GM18870 (cell line): ENCODE results near the gene DOK5.

Source experiments
- ATAC-seq: cut with Tn5 transposase; IDR thresholded peaks from one replicate; pipeline ENCODE4 v1.9.1; 2021; ENCODE audit warnings: moderate library complexity; ENCODE audit not compliant: unreplicated experiment

DOK5 gene

DNA sequence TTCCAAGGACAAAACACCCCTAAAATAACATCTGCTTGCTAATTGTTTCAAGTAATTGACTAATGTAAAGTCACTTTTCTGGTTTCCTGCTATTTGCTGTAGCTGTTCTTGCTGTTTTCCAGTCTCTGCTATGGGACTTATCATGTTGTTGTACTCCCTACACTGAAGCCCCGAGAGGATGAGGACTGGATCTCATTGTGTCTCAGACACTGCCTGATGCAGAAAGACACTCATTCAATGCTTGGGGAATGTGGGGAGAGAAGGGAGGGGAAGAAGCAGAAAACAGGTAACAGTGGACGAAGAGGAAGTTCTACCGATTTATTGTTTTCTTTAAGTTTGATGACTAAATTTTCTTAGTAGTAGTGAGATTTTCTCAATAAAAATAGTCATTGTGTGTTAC, 79.8 kb downstream of the DOK5 start:
- ATAC-seq: no peak

DNA sequence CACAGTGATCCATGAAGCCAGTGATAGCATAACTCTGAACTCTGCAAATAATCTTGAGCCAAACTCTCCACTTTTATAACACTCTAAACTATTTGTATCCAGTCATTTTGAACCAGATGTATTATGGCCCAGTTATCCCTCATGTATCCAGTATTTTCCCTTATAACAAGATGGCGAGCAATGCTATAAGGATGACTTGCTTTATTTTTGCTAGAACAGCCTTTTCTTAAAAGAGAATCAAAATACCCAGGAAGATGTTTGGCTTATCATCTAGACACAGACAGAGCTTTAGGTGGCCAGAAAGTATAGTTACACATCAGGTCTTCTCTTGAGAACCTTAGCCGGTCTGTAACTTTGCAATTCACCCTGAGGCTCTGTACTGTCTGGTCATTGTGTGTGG, 81.0 kb downstream of the DOK5 start:
- ATAC-seq: no peak

DNA sequence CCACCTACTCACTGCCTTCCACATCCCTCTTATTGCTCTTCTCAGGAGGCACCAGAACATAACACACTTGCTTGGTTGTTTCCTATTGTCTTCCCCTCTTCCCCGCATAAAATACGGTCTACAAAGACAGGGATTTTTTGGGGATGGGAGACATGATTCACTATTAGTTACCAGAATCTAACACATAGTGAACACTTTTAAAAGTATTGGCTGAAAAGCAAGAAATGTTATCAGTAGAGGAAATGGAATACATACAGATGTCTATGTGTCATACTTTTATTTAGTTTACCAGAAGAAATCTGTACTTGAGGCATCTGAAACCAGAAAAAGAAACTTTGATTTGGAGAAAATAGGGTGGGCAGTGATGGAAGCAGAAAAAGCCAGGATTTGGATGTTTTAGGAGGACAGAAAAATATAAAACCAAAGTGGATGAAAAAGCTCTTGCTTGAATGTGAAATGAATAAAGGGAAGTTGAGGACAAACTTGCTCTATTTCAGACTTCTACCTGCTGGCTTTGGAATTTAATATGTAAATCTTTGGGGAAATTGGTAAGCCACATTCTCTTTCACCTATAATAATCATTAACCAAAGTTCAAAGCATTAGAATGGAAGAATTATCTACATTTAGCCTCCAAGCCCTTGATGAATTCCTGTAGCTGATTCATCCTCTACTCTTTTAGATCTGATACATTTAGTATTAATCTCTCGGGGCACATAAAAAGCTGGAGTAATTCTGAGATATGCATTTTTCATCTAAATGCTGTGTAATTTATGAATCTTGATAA, 82.6 kb downstream of the DOK5 start:
- no peak for ATAC-seq

DNA sequence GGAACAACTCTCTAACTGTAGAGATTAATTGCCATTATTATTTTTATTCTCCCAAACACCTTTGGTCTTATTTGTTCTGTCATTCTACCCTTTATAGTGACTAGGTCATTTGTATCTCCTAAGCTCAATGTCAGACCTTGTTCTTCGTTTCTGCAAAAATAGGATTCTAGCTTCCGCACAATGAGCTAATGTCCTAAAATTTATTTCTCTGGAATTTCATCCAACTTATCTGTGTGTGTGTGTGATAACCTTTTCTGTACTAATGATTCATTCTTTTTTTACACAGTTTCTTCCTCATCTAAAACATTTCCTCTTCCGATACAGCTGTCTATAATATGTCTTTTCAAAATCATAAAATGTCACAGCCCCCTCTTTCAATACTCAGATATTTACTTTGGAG, 84.5 kb downstream of the DOK5 start:
- no peak for ATAC-seq

DNA sequence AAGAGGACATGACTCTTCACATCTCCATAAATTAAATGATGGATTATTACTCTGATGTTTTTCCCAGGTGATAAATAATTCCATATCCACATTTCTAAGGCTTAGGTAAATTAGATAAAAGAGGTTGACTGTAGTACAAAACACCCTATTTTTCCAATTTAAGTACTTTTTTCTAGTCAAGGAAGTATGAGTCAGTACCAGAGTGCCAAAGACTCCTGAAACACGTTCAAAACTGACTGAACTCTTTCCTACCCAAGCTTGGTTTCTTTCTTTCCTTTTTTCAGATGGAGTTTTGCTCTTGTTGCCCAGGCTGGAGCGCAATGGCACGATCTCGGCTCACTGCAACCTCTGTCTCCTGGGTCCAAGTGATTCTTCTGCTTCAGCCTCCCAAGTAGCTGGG, 85.0 kb downstream of the DOK5 start:
- ATAC-seq: no peak

DNA sequence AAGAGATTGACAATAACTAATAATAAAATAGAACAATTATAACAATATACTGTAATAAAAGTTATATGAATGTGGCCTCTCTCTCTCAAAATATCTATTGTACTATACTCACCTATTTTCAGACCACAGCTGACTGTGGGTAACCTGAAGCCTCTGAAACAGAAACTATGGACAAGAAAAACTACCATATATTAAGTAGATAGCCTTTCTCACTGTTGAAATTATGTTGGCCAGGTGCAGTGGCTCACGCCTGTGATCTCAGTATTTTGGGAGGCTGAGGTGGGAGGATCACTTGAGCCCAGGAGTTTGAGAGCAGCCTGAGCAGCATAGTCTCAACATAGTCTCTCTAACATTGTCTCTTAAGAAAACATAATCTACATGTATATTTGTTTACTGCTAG, 89.9 kb downstream of the DOK5 start:
- no peak for ATAC-seq

DNA sequence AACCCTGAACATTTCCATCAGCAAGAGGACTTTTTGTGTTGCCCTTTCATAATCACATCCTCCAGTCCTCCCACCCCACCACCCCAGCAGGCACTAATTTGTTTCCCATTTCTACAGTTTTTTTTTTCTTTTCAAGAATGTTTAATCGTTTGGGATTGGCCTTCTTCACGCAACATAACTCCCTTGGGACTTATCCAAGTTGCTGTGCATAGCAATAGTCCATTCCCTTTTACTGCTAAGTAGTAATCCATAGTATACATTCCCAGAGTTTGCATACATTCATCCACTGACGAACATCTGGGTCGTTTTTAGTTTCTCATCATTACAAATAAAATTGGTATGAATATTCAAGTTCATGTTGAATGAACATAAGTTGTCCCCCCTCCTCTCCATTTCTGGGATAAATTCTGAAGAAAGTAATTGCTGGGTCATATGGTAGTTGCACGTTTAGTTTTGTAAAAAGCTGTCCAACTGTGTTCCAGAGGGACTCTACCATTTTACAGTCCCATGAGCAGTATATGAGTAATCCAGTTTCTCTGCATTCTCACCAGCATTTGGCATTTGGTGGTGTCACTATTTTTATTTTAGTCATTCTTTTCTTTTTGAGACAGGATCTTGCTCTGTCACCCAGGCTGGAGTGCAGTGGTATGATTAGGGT, 90.8 kb downstream of the DOK5 start:
- ATAC-seq: no peak

DNA sequence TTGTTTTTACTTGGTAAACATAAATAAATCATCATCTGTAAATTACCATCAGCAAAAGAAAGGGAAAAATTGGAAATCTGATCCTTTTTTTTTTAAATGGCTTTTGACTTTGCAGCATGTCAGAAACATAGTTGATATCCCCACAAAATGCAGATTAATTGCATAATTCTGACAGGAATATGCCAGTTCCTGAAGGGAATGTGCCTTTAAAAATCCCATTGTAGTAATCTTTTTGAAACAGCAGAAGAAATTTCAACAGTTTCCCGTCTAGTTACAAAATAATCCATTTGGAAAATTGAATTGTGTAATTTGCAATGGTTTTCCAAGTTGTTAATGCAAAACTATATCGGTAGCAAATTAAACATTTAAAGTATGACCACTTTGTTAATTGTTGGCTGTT, 95.2 kb downstream of the DOK5 start:
- ATAC-seq: no peak

DNA sequence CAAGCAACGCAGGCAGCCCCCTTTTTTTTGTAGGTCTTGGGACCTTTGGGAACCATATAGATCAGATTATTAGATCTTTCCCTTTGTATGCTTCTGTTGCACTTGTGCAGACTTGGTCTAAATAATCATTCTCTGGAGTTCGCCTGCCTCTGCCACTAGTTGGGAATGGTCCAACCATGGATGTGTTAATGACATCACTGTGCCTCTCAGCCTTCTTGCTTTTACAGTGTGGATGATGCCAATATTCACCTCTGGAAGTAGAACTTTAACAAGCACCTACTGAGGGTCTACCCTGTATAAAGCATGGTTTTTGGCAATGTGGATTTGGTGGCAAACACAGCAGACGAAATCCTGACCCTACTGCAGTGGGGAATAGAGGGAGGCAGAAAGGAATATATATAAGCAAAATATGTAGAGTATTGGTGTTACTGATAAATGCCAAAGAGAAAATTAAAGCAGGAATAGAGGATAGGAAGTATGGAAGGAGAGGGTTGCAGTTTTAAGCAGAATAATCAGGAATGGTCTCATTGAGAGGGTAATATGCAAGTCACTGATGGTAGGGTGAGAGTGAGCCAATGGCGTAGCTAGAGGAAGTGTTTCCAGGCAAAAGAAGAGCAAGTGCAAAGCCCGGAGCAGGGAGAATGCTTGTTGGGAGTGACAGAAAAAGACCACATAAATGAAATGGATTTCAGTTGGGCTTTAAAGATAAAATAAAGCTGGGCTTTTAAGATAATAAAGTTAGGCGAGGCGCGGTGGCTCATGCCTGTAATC, 97.5 kb downstream of the DOK5 start:
- no peak for ATAC-seq

DNA sequence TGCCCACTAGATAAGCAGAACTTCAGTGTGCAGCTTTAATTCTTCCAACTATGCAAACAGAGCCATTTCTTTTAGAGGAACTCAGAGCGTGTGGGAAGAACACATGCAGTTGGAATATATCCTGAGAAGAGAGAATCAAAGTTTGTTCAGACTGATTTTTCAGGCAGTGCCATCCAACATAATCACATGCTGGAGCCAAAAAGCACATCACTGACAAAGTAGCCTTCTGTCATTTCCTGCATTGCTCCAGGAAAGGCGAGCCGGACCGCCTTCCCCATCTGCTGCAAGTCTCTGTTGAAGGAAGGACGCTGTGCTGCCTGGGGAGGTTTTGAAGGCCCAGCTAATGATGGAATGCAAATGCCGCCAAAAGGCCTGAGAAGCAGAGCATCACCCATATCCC, 98.4 kb downstream of the DOK5 start:
- no peak for ATAC-seq

DNA sequence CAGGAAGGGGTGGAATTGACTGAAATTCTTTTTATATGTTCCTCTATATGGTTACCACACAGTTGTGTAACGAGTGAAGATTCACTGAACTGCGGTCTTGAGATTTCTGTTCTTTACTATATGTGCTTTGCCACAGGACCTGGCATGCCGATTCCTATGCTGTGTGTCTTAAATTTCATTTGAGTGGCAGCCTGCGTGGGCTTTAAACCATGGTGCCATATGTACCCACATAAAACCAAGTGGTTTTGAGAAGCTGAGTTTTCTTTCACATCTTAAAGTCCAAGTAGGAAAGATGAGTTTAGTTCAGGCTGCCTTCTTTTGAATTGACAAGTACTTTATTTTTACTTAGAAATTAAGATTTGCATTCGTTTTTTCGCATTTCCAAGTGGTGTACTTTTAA, 101.1 kb downstream of the DOK5 start:
- ATAC-seq: no peak

DNA sequence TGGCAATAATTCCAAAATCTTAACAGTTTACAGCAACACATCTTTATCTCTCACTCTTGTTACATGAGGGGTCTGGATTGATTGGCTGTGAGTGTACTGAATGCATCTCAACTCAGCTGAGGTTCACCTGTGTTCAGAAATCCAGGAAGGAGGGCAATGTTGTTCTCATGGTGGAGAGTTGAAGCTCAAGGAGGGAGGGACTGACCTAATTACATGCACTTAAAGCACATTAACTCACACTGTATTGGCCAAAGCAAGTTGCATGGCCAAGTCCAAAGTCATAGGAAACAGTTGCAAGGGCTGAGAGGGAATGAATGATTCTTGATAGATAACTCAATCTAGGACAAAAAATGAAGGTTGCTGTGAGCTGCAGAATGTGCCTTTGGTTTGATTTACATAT, 102.2 kb downstream of the DOK5 start:
- ATAC-seq: no peak

DNA sequence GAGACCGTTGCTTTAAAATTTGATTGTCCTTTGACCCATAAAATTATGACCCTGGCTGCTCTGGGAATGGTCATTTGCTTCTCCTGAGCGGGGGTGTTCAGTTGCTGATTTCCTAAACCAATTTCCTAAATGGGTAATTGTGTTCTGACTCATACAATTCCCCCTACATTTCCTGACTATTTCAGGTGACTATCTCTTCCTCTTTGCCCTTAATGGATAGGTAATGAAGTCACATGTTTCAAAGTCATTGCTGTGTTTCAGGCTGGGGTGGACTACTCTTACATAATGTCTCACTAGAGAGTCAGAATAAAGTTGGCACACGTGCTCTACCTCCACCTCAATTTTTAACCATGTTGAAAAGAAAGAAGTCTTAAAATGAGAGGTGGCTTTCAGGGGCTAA, 109.8 kb downstream of the DOK5 start:
- no peak for ATAC-seq

DNA sequence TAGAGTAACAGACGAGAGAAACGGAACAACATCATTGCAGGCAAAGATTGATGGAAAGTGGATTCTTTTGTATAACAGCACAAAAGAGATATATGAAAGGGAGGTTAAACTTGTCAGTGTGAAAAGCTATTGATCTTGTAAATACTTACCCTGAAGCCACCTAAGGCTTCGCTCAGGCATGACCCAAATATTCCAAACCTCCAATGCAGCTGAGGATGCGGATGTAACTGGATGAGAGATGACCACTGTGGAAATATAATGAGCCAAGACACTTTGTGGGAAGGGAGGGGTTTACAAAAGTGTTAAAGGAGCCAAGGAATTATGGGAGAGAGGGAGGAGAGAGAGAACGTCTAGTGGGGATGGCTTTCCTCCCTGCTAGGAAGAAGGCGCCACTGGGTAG, 112.0 kb downstream of the DOK5 start:
- no peak for ATAC-seq

DNA sequence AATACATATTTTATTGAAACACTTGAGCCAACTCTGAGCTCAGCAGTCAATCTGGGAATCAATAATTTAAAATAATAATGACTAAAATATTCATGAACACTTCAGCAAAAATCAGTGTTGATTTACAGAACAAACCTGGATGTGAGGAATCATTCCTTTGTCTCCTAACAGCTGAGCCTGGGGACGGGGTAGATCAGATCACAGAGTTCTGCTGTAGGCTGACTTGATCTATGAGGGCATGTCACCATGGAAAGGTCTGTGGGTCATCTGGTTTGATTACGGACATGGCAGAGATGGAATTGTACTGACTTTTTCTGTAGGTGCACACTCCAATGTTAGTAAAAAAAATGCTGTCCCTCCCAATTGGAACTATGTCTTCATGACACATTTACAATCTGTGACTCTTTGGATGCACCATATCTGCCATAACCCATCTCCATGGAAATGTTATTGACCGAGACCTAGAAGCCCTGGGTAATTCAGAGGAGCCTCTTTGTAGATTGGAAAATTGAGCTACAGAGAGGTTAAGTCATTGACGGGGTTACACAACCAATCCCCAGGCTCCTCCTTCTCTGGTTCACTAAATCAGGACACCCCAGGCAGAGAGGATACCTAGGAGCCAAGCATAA, 114.1 kb downstream of the DOK5 start:
- ATAC-seq: no peak

DNA sequence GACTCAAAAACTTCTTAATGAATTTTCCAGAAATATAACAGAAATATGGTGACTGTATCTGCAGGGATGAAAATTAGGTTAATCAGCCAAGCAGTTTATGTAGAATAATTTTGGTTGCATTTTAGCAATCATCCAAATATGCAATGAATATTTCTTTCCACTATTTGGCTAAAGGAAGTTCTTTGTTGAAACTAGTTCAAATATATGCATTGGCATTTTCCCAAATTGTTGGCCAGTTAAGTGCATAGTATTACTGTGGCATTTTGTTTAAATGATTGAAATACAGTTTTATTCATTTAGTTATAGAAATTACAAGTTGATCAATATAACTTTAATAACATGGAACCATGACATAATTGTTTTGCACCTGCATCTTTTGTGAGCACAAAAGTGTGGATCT, 115.5 kb downstream of the DOK5 start:
- no peak for ATAC-seq

DNA sequence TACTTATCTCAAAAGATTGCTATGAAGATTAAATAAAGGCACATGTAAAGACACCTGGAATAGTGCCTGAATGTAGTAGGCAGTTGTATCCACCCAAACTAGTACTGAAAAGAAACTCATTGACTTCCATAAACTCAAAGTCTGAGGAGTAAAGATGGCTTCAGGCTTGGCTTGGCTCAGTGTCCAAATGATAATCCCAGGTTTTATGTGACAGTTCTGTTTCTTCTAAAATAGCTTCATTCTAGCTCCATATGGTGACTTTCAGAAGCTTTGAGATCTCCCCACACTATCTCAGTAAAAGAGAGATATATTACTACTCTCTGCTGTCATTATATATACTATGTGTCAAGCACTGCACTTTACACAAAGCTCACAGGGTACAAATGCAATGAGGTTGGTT, 121.3 kb downstream of the DOK5 start:
- no peak for ATAC-seq

DNA sequence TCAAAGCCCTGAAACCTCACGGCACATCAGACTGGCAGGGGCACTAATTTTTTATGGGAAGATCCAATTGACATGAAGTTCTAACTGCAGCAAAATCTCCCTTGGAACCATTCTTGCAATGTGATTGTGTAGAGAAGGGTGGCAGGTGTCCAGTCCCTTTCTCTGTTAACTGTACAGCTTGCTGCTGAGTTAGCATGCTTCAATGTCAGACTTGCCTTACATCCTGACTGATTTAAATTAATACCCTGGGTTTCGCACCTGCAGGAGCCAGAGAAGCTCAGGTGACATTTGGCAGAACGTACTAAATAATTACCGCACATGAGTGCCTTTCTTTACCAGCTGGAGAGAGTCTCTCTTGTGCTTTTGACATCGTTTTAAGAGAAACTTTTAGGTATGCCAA, 123.0 kb downstream of the DOK5 start:
- ATAC-seq: no peak

DNA sequence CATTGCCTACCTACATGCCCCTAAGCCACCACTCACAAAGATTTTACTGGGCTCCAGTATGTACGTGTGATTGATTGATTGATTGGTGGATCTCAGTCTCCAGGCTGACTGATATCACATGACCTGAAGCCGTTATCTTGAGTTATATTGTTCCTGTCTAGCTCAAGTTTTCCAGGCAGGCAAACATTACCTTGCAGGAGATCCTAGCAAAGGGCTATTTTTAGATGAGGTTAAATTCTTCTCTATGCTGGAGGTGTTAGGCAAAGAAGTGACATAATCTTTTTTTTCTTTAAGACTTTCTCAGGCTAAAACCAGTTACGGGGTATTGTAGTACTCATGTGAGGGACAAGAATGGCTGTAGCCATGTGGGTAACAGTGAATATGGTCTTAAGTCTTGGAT, 125.2 kb downstream of the DOK5 start:
- no peak for ATAC-seq

DNA sequence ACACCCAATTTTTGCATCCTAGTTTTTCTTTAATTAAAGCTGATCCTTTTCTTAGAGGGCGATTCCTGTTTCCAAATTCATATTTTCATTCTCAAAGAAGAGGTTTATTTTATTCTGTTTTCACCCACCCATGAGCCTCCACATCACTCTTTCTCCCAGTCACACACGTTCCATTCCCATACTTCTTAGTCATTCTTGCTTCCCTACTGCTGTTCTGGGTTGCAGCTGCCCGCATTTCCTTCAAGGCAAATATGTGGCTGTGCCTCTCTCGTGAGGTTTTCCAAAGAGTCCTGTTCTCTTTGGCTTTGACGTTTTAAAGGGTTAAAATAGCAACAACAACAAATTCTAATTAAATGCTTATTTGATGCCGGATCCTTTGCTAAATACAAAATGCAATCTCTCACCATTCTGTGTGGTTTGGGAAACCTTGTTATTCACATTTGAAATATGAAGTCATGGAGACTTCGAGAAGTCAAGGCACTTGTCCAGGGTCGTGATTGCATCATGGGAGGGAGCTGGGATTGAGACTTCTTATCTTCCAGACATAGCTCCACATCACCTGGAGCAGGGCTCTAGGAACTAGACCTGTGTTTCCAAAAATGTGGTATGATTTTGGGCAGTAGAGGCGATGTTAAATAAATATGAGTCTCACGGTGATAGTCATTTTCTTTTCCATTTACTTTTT, 126.6 kb downstream of the DOK5 start:
- ATAC-seq: no peak

DNA sequence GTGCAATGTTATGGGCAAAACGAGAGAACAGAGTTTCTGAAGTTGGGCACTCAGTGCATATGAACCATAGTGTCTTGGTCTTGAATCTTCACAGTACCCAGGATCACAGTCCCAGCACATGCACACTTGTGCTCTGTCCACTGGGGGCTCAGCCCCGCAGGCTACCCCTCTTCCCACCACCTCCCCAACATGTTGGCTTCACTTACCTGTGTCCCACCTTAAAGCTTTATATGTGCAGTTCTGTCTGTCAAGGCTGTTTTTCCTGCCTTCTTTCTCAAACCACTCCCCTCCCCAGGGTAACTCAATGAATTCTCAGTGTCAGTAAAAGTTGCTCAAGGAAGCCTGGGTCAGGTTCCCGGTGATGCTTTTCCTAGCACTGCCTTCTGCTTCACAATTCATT, 129.9 kb downstream of the DOK5 start:
- ATAC-seq: no peak
